ENCODE results near the gene COL19A1.
"Not testable (repeated sequence)": the region's sequence is repeated elsewhere in the genome, so short reads cannot be mapped to it uniquely, and the experiment has no call there.

COL19A1 gene

GRCh38 chr6:69866351-69866769 is at the start of gene COL19A1:
Gene COL19A1 (plus strand): TSS chr6:69866556. CDS start chr6:69879568, 13,012 bp downstream.
- DNase-seq = no peak

GRCh38 chr6:69816569-69816968 is 49.8 kb upstream of the COL19A1 start:
- no peak for DNase-seq

- DNase-seq = no peak
Observed at GRCh38 chr6:69817358-69817757, 49.0 kb upstream of the COL19A1 start.

GRCh38 chr6:69818223-69818930 is 48.0 kb upstream of the COL19A1 start:
- DNase-seq = no peak

- no peak for DNase-seq
Observed at GRCh38 chr6:69819138-69819537, 47.2 kb upstream of the COL19A1 start.

- no peak for DNase-seq
Observed at GRCh38 chr6:69820018-69820417, 46.3 kb upstream of the COL19A1 start.

- DNase-seq = no peak
Observed at GRCh38 chr6:69820438-69820837, 45.9 kb upstream of the COL19A1 start.

- not testable (repeated sequence) for DNase-seq
Observed at GRCh38 chr6:69824355-69824754, 42.0 kb upstream of the COL19A1 start.

- no peak for DNase-seq
Observed at GRCh38 chr6:69825904-69826303, 40.5 kb upstream of the COL19A1 start.

GRCh38 chr6:69827276-69827893 is 39.0 kb upstream of the COL19A1 start:
- no peak for DNase-seq

- DNase-seq = no peak
Observed at GRCh38 chr6:69832558-69832957, 33.8 kb upstream of the COL19A1 start.

GRCh38 chr6:69835414-69836179 is 30.8 kb upstream of the COL19A1 start:
- DNase-seq = no peak

- DNase-seq = no peak
Observed at GRCh38 chr6:69841862-69842261, 24.5 kb upstream of the COL19A1 start.

GRCh38 chr6:69843189-69843588 is 23.2 kb upstream of the COL19A1 start:
- DNase-seq = no peak

- no peak for DNase-seq
Observed at GRCh38 chr6:69846312-69846711, 20.0 kb upstream of the COL19A1 start.

GRCh38 chr6:69846770-69847491 is 19.4 kb upstream of the COL19A1 start:
- no peak for DNase-seq

- DNase-seq = no peak
Observed at GRCh38 chr6:69847492-69847788, 18.9 kb upstream of the COL19A1 start.

GRCh38 chr6:69848552-69848951 is 17.8 kb upstream of the COL19A1 start:
- DNase-seq = no peak

GRCh38 chr6:69852706-69853105 is 13.7 kb upstream of the COL19A1 start:
- no peak for DNase-seq

- DNase-seq = no peak
Observed at GRCh38 chr6:69861986-69862385, 4.4 kb upstream of the COL19A1 start.

- no peak for DNase-seq
Observed at GRCh38 chr6:69863766-69864165, 2.6 kb upstream of the COL19A1 start.

GRCh38 chr6:69865126-69865525 is 1.2 kb upstream of the COL19A1 start:
- no peak for DNase-seq

Measured in SHP77 treated with DMSO at 0.1 percent for 48 hours (cell line).